K562 (cell line): ENCODE results near the gene EPB41L4B. TPM values are rescaled to one million over a fixed set of nuclear protein-coding genes. Genes with fewer than 3 reads are reported as not detected.

Experiments used
- CREB1 ChIP-seq, 2 experiments: sonication (generic) in 1 of 2; formaldehyde crosslinking in 1 of 2; IDR thresholded peaks; 2 replicates each; pipeline versions ENCODE4 v1.6.1 to v1.8.0; 2012 to 2022; ENCODE audit warnings: inconsistent platforms in 1 of 2, mild to moderate bottlenecking in 1 of 2, missing genetic modification reagents in 1 of 2, moderate library complexity in 1 of 2
- ETV5 ChIP-seq: sonication (generic); formaldehyde crosslinking; IDR thresholded peaks from 2 replicates; pipeline ENCODE4 v1.4.0; 2020; ENCODE audit warnings: low read depth, mild to moderate bottlenecking, missing genetic modification reagents
- IRF9 ChIP-seq: fragments of 450-650 bp; IDR thresholded peaks from 2 replicates; pipeline ENCODE4 v1.6.1; 2016; ENCODE audit warnings: missing biosample characterization, missing genetic modification characterization
- MCM5 ChIP-seq: fragments of 450-650 bp; IDR thresholded peaks from 2 replicates; pipeline ENCODE4 v1.6.1; 2016; ENCODE audit warnings: low read depth
- MITF ChIP-seq: IDR thresholded peaks from 2 replicates; pipeline ENCODE4 v1.6.1; 2014; ENCODE audit warnings: antibody characterized with exemption
- RBFOX2 ChIP-seq: fragments of 200-400 bp; formaldehyde crosslinking; IDR thresholded peaks from 2 replicates; pipeline ENCODE4 v1.6.1; 2017; ENCODE audit warnings: low read depth, mild to moderate bottlenecking, low read length, moderate library complexity
- RNF219 ChIP-seq: fragments of 250-450 bp; sonication (Bioruptor Pico); IDR thresholded peaks from 2 replicates; pipeline ENCODE4 v1.5.0; 2022; ENCODE audit warnings: mild to moderate bottlenecking
- SAFB ChIP-seq: fragments of 200-400 bp; formaldehyde crosslinking; IDR thresholded peaks from 2 replicates; pipeline ENCODE4 v1.6.1; 2017; ENCODE audit warnings: low read depth, low read length, borderline replicate concordance
- TCF7 ChIP-seq: sonication (generic); IDR thresholded peaks from 2 replicates; pipeline ENCODE4 v1.6.1; 2016; ENCODE audit warnings: antibody characterized with exemption, borderline replicate concordance
- XRCC3 ChIP-seq: fragments of 450-650 bp; IDR thresholded peaks from 2 replicates; pipeline ENCODE4 v1.6.1; 2017; ENCODE audit warnings: mild to moderate bottlenecking, moderate library complexity
- ZNF24 ChIP-seq: fragments of 450-650 bp; IDR thresholded peaks from 2 replicates; pipeline ENCODE4 v1.6.1; 2016
- ZNF280B ChIP-seq: fragments of 250-450 bp; sonication (Bioruptor Pico); IDR thresholded peaks from 2 replicates; pipeline ENCODE4 v1.5.1; 2021; ENCODE audit warnings: mild to moderate bottlenecking
- polyA plus RNA-seq, 8 experiments: library from polyadenylated mRNA; depleted of rRNA in 4 of 8; stranded (reverse) in 5 of 8; unstranded in 3 of 8; fragments of >200 nt; fragmentation: Nextera tagmentation in 2 of 8; fragmentation: Illumina TruSeq in 1 of 8; extraction: Ambion mirVana in 2 of 8; extraction: Trizol in 1 of 8; gene quantifications; 2 replicates each; pipeline versions ENCODE4 v1.2.1 to v1.2.3, GENCODE V29; 2011 to 2014; ENCODE audit warnings: inconsistent platforms in 1 of 8, missing spikeins in 1 of 8
- total RNA-seq, 7 experiments: library from RNA; depleted of rRNA in 6 of 7; stranded (reverse); fragments of >200 nt in 6 of 7; fragmentation: Illumina TruSeq in 2 of 7; extraction: Trizol in 2 of 7; gene quantifications; 2 replicates each; pipeline versions ENCODE4 v1.2.1 to v1.2.3, GENCODE V29; 2011 to 2021; ENCODE audit warnings: low replicate concordance in 1 of 7
- TF ChIP-seq, protein P1 (sequence below): fragments of 150-350 bp; conservative IDR thresholded peaks from 2 replicates; pipeline ENCODE4 v1.6.1; 2014; ENCODE audit warnings: low read length
- TF ChIP-seq, protein P2 (sequence below): fragments of 150-350 bp; IDR thresholded peaks from 2 replicates; pipeline ENCODE4 v1.6.1; 2014; ENCODE audit warnings: low read depth, mild to moderate bottlenecking, low read length, borderline replicate concordance

EPB41L4B gene
- total and polyA plus RNA-seq, 9 of the 15 experiments (the other 6 are each of a cell fraction or from before 2014, with no cell fraction given): 0.09 to 0.38 (median 0.21) TPM

- TF ChIP-seq XRCC3 (no peak), ETV5 (CRISPR knock-in tag) (no peak), SAFB (no peak), IRF9 (tag) (no peak), MCM5 (no peak), CREB1 (IDR thresholded peaks at IDR 0.05) (peak; percentile 66; the same call in 1 of the 2 replicates), CREB1 (CRISPR knock-in tag; IDR thresholded peaks at IDR 0.05) (peak; percentile 64), TCF7 (peak; percentile 23; the same call in 1 of the 2 replicates), RNF219 (CRISPR knock-in tag) (no peak), ZNF24 (0 out of 2 replicates have a peak, but pooled peaks have one; percentile 24), MITF (peak; percentile 60; the same call in 1 of the 2 replicates), ZNF280B (CRISPR knock-in tag) (no peak), RBFOX2 (no peak)
- TF ChIP-seq, protein P1, sequence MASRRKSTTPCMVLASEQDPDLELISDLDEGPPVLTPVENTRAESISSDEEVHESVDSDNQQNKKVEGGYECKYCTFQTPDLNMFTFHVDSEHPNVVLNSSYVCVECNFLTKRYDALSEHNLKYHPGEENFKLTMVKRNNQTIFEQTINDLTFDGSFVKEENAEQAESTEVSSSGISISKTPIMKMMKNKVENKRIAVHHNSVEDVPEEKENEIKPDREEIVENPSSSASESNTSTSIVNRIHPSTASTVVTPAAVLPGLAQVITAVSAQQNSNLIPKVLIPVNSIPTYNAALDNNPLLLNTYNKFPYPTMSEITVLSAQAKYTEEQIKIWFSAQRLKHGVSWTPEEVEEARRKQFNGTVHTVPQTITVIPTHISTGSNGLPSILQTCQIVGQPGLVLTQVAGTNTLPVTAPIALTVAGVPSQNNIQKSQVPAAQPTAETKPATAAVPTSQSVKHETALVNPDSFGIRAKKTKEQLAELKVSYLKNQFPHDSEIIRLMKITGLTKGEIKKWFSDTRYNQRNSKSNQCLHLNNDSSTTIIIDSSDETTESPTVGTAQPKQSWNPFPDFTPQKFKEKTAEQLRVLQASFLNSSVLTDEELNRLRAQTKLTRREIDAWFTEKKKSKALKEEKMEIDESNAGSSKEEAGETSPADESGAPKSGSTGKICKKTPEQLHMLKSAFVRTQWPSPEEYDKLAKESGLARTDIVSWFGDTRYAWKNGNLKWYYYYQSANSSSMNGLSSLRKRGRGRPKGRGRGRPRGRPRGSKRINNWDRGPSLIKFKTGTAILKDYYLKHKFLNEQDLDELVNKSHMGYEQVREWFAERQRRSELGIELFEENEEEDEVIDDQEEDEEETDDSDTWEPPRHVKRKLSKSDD: no peak
- TF ChIP-seq, protein P2, sequence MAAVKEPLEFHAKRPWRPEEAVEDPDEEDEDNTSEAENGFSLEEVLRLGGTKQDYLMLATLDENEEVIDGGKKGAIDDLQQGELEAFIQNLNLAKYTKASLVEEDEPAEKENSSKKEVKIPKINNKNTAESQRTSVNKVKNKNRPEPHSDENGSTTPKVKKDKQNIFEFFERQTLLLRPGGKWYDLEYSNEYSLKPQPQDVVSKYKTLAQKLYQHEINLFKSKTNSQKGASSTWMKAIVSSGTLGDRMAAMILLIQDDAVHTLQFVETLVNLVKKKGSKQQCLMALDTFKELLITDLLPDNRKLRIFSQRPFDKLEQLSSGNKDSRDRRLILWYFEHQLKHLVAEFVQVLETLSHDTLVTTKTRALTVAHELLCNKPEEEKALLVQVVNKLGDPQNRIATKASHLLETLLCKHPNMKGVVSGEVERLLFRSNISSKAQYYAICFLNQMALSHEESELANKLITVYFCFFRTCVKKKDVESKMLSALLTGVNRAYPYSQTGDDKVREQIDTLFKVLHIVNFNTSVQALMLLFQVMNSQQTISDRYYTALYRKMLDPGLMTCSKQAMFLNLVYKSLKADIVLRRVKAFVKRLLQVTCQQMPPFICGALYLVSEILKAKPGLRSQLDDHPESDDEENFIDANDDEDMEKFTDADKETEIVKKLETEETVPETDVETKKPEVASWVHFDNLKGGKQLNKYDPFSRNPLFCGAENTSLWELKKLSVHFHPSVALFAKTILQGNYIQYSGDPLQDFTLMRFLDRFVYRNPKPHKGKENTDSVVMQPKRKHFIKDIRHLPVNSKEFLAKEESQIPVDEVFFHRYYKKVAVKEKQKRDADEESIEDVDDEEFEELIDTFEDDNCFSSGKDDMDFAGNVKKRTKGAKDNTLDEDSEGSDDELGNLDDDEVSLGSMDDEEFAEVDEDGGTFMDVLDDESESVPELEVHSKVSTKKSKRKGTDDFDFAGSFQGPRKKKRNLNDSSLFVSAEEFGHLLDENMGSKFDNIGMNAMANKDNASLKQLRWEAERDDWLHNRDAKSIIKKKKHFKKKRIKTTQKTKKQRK: no peak
Observed at GRCh38 chr9:109320742-109321448, at the start of gene EPB41L4B (continued).
